Gastroesophageal sphincter (tissue), 3 donors: ENCODE data around the gene SUDS3.

Experiments used
- POLR2A ChIP-seq, 2 donors: fragments of 450-650 bp; IDR thresholded peaks; one replicate each; pipeline ENCODE4 v1.6.1; 2017; ENCODE audit warnings: antibody characterized with exemption in 2 of 2, mild to moderate bottlenecking in 2 of 2, moderate library complexity in 1 of 2
- POLR2AphosphoS5 ChIP-seq: sonication (generic); formaldehyde crosslinking; IDR thresholded peaks from one replicate; pipeline ENCODE4 v1.6.1; 2017; ENCODE audit warnings: antibody characterized with exemption
- TF ChIP-seq, protein P1 (sequence below), 4 experiments: fragments of 200-600 bp in 2 of 4; fragments of 450-650 bp in 2 of 4; sonication (generic) in 1 of 4; IDR thresholded peaks; one replicate each; pipeline ENCODE4 v1.5.1; 2017 to 2019; ENCODE audit warnings: antibody characterized with exemption in 4 of 4, mild to moderate bottlenecking in 2 of 4, moderate library complexity in 2 of 4

DNA sequence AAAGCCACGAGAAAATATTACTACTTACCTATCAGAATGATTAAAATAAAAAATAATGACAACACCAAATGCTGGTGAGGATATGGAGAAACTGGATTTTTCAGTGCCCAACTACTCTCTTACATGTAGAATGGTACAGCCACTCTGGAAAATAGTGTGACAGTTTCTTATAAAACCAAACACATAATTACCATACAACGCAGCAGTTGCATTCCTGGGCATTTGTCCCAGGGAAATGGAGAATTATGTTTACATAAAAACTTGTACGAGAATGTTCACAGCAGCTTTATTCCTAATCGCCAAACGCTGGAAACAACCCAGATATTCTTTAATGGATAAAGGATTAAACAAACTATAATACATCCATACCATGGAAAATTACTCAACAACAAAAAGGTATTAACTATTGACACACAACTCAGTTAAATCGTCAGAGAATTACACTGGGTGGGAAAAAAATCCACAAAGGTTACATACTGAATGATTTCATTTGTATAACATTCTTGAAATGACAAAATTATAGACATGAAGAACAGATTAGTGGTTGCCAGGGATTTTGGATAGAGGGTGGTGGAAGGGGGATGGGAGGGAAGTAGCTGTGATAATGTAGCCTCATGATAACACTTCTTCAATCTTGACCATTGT lies 39.0 kb upstream of the SUDS3 start:
- TF ChIP-seq, protein P1, sequence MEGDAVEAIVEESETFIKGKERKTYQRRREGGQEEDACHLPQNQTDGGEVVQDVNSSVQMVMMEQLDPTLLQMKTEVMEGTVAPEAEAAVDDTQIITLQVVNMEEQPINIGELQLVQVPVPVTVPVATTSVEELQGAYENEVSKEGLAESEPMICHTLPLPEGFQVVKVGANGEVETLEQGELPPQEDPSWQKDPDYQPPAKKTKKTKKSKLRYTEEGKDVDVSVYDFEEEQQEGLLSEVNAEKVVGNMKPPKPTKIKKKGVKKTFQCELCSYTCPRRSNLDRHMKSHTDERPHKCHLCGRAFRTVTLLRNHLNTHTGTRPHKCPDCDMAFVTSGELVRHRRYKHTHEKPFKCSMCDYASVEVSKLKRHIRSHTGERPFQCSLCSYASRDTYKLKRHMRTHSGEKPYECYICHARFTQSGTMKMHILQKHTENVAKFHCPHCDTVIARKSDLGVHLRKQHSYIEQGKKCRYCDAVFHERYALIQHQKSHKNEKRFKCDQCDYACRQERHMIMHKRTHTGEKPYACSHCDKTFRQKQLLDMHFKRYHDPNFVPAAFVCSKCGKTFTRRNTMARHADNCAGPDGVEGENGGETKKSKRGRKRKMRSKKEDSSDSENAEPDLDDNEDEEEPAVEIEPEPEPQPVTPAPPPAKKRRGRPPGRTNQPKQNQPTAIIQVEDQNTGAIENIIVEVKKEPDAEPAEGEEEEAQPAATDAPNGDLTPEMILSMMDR (IDR thresholded peaks at IDR 0.05) = no peak
- TF ChIP-seq POLR2AphosphoS5 (no peak), POLR2A (IDR thresholded peaks at IDR 0.05) (no peak)
